Measurements from ENCODE around the gene MYO3B. TPM values are rescaled to one million over a fixed set of nuclear protein-coding genes. Genes with fewer than 3 reads are reported as not detected.

MYO3B gene
- total RNA-seq, 3 donors from 2014 or later (not counting 1 experiment from before 2014, with no cell fraction given) = 0.68 to 0.88 (median 0.75) TPM

DNA sequence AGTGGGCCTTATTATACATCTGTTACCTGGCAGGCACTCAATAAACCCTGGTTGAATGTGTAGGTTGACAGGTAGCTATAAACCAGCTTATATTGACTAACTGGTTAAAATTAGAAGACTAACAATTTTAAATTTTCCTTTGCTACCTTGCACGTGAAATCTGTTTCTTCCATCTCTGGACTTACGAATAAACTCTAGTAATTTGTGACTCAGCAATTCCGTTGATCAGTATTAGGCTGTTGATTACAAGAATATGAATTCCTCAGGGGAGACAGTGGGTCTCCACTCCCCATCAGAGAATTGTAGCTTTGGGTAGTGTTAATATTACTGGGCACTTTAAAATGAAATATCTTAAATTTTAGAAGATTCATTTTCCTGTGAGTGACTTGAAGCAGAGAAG, 399.4 kb downstream of the MYO3B start:
- Mint-ChIP-seq H3K36me3 (no peaks in the 10 kb centered on the region), H3K27me3 (ENCODE audit: low read depth in 2 of 2) (peaks cover 4 to 13% of the 10 kb centered on the region in 2 donors), H3K27ac (no peak overlapping the region), H3K4me1 (no peaks in the 10 kb centered on the region), H3K4me3 (no peak overlapping the region), H3K9me3 (no peaks in the 10 kb centered on the region)
- DNase-seq (no peak), ATAC-seq (no peak)
- Histone ChIP-seq H3K36me3 (ENCODE audit: control insufficient read depth, insufficient read depth, low read length) (no peaks in the 10 kb centered on the region), H3K27ac (ENCODE audit: low read length) (no peak overlapping the region), H3K4me1 (ENCODE audit: control insufficient read depth, insufficient read depth, low read length) (no peaks in the 10 kb centered on the region), H3K9me3 (ENCODE audit: control insufficient read depth, insufficient read depth, low read length) (no peaks in the 10 kb centered on the region), H3K4me3 (ENCODE audit: low read length) (no peak overlapping the region), H3K27me3 (ENCODE audit: control insufficient read depth, insufficient read depth, low read length) (no peaks in the 10 kb centered on the region)
- TF ChIP-seq, protein P1, sequence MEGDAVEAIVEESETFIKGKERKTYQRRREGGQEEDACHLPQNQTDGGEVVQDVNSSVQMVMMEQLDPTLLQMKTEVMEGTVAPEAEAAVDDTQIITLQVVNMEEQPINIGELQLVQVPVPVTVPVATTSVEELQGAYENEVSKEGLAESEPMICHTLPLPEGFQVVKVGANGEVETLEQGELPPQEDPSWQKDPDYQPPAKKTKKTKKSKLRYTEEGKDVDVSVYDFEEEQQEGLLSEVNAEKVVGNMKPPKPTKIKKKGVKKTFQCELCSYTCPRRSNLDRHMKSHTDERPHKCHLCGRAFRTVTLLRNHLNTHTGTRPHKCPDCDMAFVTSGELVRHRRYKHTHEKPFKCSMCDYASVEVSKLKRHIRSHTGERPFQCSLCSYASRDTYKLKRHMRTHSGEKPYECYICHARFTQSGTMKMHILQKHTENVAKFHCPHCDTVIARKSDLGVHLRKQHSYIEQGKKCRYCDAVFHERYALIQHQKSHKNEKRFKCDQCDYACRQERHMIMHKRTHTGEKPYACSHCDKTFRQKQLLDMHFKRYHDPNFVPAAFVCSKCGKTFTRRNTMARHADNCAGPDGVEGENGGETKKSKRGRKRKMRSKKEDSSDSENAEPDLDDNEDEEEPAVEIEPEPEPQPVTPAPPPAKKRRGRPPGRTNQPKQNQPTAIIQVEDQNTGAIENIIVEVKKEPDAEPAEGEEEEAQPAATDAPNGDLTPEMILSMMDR (IDR thresholded peaks at IDR 0.05) = no peak
- intact Hi-C loops (cut with micrococcal nuclease) = no loop called here
- 89% methylated on average over 3 of the region's 3 CpGs for WGBS (ENCODE audit: insufficient coverage)

DNA sequence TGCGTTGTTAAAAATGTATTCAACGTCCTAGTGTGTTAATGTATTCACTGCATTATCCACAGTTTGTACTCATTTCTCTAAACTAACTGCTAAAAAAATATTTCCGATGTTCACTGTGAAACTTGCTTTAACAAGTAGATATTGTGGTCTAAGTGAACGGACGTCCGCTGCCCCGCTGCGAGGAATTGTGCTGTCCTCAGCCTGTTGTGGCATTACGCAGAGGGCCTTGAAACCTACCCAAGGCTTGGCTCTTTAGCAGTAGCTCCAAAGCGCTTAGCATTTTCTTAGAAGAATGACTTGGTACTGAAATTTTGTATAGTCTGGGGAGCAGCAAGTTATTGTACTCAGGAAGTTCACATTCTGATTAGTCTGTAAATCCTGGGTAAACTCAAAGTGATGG, 400.7 kb downstream of the MYO3B start:
- H3K27ac ChIP-seq (ENCODE audit: low read length) = no peak overlapping the region
- intact Hi-C loops (cut with micrococcal nuclease) = no loop called here
- H3K4me1 ChIP-seq (ENCODE audit: control insufficient read depth, insufficient read depth, low read length) = no peaks in the 10 kb centered on the region
- peaks cover 4 to 6% of the 10 kb centered on the region in 2 donors for H3K27me3 Mint-ChIP-seq (ENCODE audit: low read depth in 2 of 2)
- no peaks in the 10 kb centered on the region for H3K9me3 Mint-ChIP-seq
- H3K27me3 ChIP-seq (ENCODE audit: control insufficient read depth, insufficient read depth, low read length) = no peaks in the 10 kb centered on the region
- TF ChIP-seq, protein P1 (IDR thresholded peaks at IDR 0.05) = no peak
- WGBS (ENCODE audit: insufficient coverage) = 93% methylated on average over 10 of the region's 10 CpGs
- no peaks in the 10 kb centered on the region for H3K36me3 ChIP-seq (ENCODE audit: control insufficient read depth, insufficient read depth, low read length)
- no peak overlapping the region for H3K4me3 ChIP-seq (ENCODE audit: low read length)
- ATAC-seq (no peak), DNase-seq (no peak)
- no peaks in the 10 kb centered on the region for H3K9me3 ChIP-seq (ENCODE audit: control insufficient read depth, insufficient read depth, low read length)
- H3K4me1 Mint-ChIP-seq = no peaks in the 10 kb centered on the region
- no peak overlapping the region for H3K27ac Mint-ChIP-seq
- no peak overlapping the region for H3K4me3 Mint-ChIP-seq
- H3K36me3 Mint-ChIP-seq = no peaks in the 10 kb centered on the region

DNA sequence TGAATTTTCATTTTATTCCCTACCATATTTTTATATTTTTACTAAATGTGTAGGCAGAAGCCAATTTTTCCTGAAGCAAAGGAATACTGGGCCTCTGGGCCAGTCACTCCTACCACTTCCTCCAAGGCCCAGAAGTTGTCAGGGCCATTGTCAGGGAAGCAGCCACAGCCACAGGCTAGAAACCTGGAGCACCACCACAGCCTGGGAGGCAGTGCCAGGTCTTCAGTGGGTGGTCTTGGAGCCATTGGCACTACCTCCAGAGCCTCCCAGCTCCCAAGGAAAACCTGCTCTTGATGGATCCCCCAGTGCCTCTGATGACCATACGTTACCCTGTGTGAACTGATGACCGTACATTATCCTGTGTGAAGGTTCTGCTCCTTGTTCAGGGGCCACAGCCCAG, 401.6 kb downstream of the MYO3B start:
- Mint-ChIP-seq H3K27ac (no peak overlapping the region), H3K27me3 (ENCODE audit: low read depth in 2 of 2) (peaks cover 4 to 6% of the 10 kb centered on the region in 2 donors), H3K4me1 (no peaks in the 10 kb centered on the region), H3K36me3 (no peaks in the 10 kb centered on the region), H3K4me3 (no peak overlapping the region), H3K9me3 (no peaks in the 10 kb centered on the region)
- H3K4me3 ChIP-seq (ENCODE audit: low read length) = no peak overlapping the region
- TF ChIP-seq, protein P1 (IDR thresholded peaks at IDR 0.05) = no peak
- no peaks in the 10 kb centered on the region for H3K27me3 ChIP-seq (ENCODE audit: control insufficient read depth, insufficient read depth, low read length)
- intact Hi-C loops (cut with micrococcal nuclease) = no loop called here
- DNase-seq (no peak), ATAC-seq (no peak)
- 78% methylated on average over 2 of the region's 2 CpGs for WGBS (ENCODE audit: insufficient coverage)
- H3K9me3 ChIP-seq (ENCODE audit: control insufficient read depth, insufficient read depth, low read length) = no peaks in the 10 kb centered on the region
- no peaks in the 10 kb centered on the region for H3K4me1 ChIP-seq (ENCODE audit: control insufficient read depth, insufficient read depth, low read length)
- H3K27ac ChIP-seq (ENCODE audit: low read length) = no peak overlapping the region
- no peaks in the 10 kb centered on the region for H3K36me3 ChIP-seq (ENCODE audit: control insufficient read depth, insufficient read depth, low read length)

DNA sequence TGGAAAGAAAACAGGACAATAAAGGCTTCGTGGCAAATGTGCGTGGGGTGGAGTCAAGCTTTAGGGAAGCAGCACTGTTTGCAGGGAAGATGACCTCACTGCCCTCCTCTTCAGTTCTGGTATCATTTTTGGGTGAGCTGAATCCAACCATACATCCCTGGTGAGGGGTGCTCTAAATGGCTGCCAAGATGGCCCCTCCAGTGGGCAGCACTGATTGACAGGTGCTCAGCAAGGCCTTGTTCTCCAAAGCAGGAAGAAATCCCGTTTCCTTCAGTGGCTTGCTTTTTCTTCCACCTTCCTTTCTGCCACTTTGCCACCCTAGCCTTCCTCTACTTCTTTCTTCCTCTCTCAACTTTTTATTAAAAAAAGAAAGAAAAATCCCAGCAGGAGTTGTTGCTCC, 404.4 kb downstream of the MYO3B start:
- H3K4me1 ChIP-seq (ENCODE audit: control insufficient read depth, insufficient read depth, low read length) = no peaks in the 10 kb centered on the region
- ATAC-seq = no peak
- WGBS (ENCODE audit: insufficient coverage) = 95% methylated on average over 3 of the region's 3 CpGs
- intact Hi-C loops (cut with micrococcal nuclease) = no loop called here
- H3K36me3 ChIP-seq (ENCODE audit: control insufficient read depth, insufficient read depth, low read length) = no peaks in the 10 kb centered on the region
- H3K4me3 ChIP-seq (ENCODE audit: low read length) = no peak overlapping the region
- peaks cover 4 to 5% of the 10 kb centered on the region in 2 donors for H3K27me3 Mint-ChIP-seq (ENCODE audit: low read depth in 2 of 2)
- TF ChIP-seq, protein P1 (IDR thresholded peaks at IDR 0.05) = no peak
- no peaks in the 10 kb centered on the region for H3K9me3 Mint-ChIP-seq
- H3K36me3 Mint-ChIP-seq = no peaks in the 10 kb centered on the region
- H3K4me1 Mint-ChIP-seq = no peaks in the 10 kb centered on the region
- no peaks in the 10 kb centered on the region for H3K9me3 ChIP-seq (ENCODE audit: control insufficient read depth, insufficient read depth, low read length)
- H3K27me3 ChIP-seq (ENCODE audit: control insufficient read depth, insufficient read depth, low read length) = no peaks in the 10 kb centered on the region
- no peak for DNase-seq
- no peak overlapping the region for H3K4me3 Mint-ChIP-seq
- H3K27ac ChIP-seq (ENCODE audit: low read length) = no peak overlapping the region
- H3K27ac Mint-ChIP-seq = no peak overlapping the region
